Trophoblast cell (in vitro differentiated cells and primary cell): ENCODE results near the gene CCDC154.

Source experiments
- DNase-seq, 2 donors: peaks; one replicate each; pipeline ENCODE4 v3.0.0-alpha.2; 2016
- H2AFZ ChIP-seq: 2 replicates; pipeline ENCODE4 v1.6.1; 2013; ENCODE audit warnings: low read length, moderate library complexity, mild to moderate bottlenecking; ENCODE audit not compliant: insufficient read depth, poor library complexity
- H2AK5ac ChIP-seq: 2 replicates; pipeline ENCODE4 v1.6.1; 2013; ENCODE audit warnings: mild to moderate bottlenecking, low read length
- H2BK120ac ChIP-seq: 2 replicates; pipeline ENCODE4 v1.6.1; 2013; ENCODE audit warnings: low read length, mild to moderate bottlenecking, moderate library complexity; ENCODE audit not compliant: insufficient read depth, poor library complexity
- H2BK12ac ChIP-seq: 2 replicates; pipeline ENCODE4 v1.6.1; 2013; ENCODE audit warnings: mild to moderate bottlenecking, low read length, moderate library complexity
- H2BK5ac ChIP-seq: 2 replicates; pipeline ENCODE4 v1.6.1; 2013; ENCODE audit warnings: low read length, low read depth, moderate library complexity, mild to moderate bottlenecking; ENCODE audit not compliant: poor library complexity
- H3K14ac ChIP-seq: 2 replicates; pipeline ENCODE4 v1.6.1; 2013; ENCODE audit warnings: mild to moderate bottlenecking, low read length
- H3K18ac ChIP-seq: 2 replicates; pipeline ENCODE4 v1.6.1; 2013; ENCODE audit warnings: mild to moderate bottlenecking, low read length
- H3K23ac ChIP-seq: 2 replicates; pipeline ENCODE4 v1.6.1; 2013; ENCODE audit warnings: low read length
- H3K27ac ChIP-seq: 2 replicates; pipeline ENCODE4 v1.5.1; 2013; ENCODE audit warnings: low read depth, mild to moderate bottlenecking, inconsistent platforms, low read length, moderate library complexity
- H3K27me3 ChIP-seq: 2 replicates; pipeline ENCODE4 v1.6.1; 2013; ENCODE audit warnings: inconsistent platforms, mild to moderate bottlenecking, low read length, moderate library complexity; ENCODE audit not compliant: insufficient read depth
- H3K36me3 ChIP-seq, 2 experiments: 1 replicate in 1 of 2; 2 replicates in 1 of 2; pipeline ENCODE4 v1.6.1; 2013; ENCODE audit warnings: low read length in 2 of 2, mild to moderate bottlenecking in 2 of 2, moderate library complexity in 1 of 2; ENCODE audit not compliant: insufficient read depth in 2 of 2, control insufficient read depth in 1 of 2
- H3K4ac ChIP-seq: 2 replicates; pipeline ENCODE4 v1.6.1; 2013; ENCODE audit warnings: low read depth, mild to moderate bottlenecking, low read length, moderate library complexity
- H3K4me1 ChIP-seq, 2 experiments: 1 replicate in 1 of 2; 2 replicates in 1 of 2; pipeline ENCODE4 v1.6.1; 2013; ENCODE audit warnings: low read length in 2 of 2, mild to moderate bottlenecking in 2 of 2, moderate library complexity in 1 of 2; ENCODE audit not compliant: insufficient read depth in 2 of 2, control insufficient read depth in 1 of 2
- H3K4me2 ChIP-seq: 2 replicates; pipeline ENCODE4 v1.6.1; 2013; ENCODE audit warnings: inconsistent platforms, mild to moderate bottlenecking, low read length, moderate library complexity
- H3K4me3 ChIP-seq: 2 replicates; pipeline ENCODE4 v1.5.1; 2013; ENCODE audit warnings: mild to moderate bottlenecking, low read depth, low read length, inconsistent platforms
- H3K79me1 ChIP-seq: one replicate; pipeline ENCODE4 v1.6.1; 2013; ENCODE audit warnings: low read length
- H3K79me2 ChIP-seq: 2 replicates; pipeline ENCODE4 v1.6.1; 2013; ENCODE audit warnings: low read length, mild to moderate bottlenecking; ENCODE audit not compliant: control insufficient read depth, insufficient read depth, poor library complexity
- H3K9ac ChIP-seq: 2 replicates; pipeline ENCODE4 v1.6.1; 2013; ENCODE audit warnings: mild to moderate bottlenecking, low read length
- H3K9me3 ChIP-seq: 2 replicates; pipeline ENCODE4 v1.6.1; 2013; ENCODE audit warnings: low read depth, mild to moderate bottlenecking, control low read depth, inconsistent platforms, low read length; ENCODE audit not compliant: insufficient read depth
- H4K12ac ChIP-seq: 2 replicates; pipeline ENCODE4 v1.6.1; 2013; ENCODE audit warnings: low read depth, mild to moderate bottlenecking, low read length, moderate library complexity
- H4K8ac ChIP-seq: 2 replicates; pipeline ENCODE4 v1.6.1; 2013; ENCODE audit warnings: low read depth, mild to moderate bottlenecking, low read length, moderate library complexity
- H4K91ac ChIP-seq: one replicate; pipeline ENCODE4 v1.6.1; 2013; ENCODE audit warnings: low read depth, mild to moderate bottlenecking, low read length, moderate library complexity
- WGBS: extraction: QIAGEN DNeasy Blood & Tissue Kit; methylation state at CpG from one replicate; pipeline ENCODE4 v1.1.7; 2013; ENCODE audit warnings: missing lambda C conversion rate; ENCODE audit not compliant: insufficient read length, insufficient coverage; ENCODE audit errors: extremely low coverage; 5-methylcytosine and 5-hydroxymethylcytosine counted together

Gene CCDC154

GRCh38 chr16:1413684-1414531 lies 30.4 kb downstream of the CCDC154 start:
- Histone ChIP-seq H2AK5ac (peak overlapping the region; percentile 4), H3K79me1 (peaks cover 8% of the 10 kb centered on the region), H2AFZ (peak overlapping the region; percentile 91), H3K9ac (peak overlapping the region; percentile 5), H3K4me3 (peak overlapping the region; percentile 95), H3K23ac (no peak overlapping the region), H3K18ac (peak overlapping the region; percentile 79), H3K9me3 (no peaks in the 10 kb centered on the region), H3K14ac (peak overlapping the region; percentile 34), H2BK5ac (peak overlapping the region; percentile 27), H3K36me3 (peaks cover 5% of the 10 kb centered on the region in 2 experiments), H4K8ac (peak overlapping the region; percentile 82), H3K27ac (no peak overlapping the region), H3K27me3 (no peaks in the 10 kb centered on the region), H3K4me1 (peaks cover 0 to 2% of the 10 kb centered on the region in 2 experiments), H2BK120ac (peak overlapping the region; percentile 70), H2BK12ac (no peak overlapping the region), H3K79me2 (peaks cover 5% of the 10 kb centered on the region), H3K4me2 (peak overlapping the region; percentile 97), H4K12ac (peak overlapping the region; percentile 24), H3K4ac (peak overlapping the region; percentile 80), H4K91ac (peak overlapping the region; percentile 12)
- no CpG with 5 or more reads among the region's 85 CpGs for WGBS
- peak; percentile 19 to 51 for DNase-seq

- Histone ChIP-seq H3K27ac (no peak overlapping the region), H3K27me3 (no peaks in the 10 kb centered on the region), H3K4ac (no peak overlapping the region), H4K12ac (no peak overlapping the region), H3K79me2 (peaks cover 5% of the 10 kb centered on the region), H3K9ac (peak overlapping the region; percentile 49), H3K4me2 (no peak overlapping the region), H2AFZ (no peak overlapping the region), H4K8ac (no peak overlapping the region), H2BK12ac (no peak overlapping the region), H3K23ac (no peak overlapping the region), H2BK5ac (no peak overlapping the region), H3K4me3 (no peak overlapping the region), H2AK5ac (no peak overlapping the region), H3K9me3 (no peaks in the 10 kb centered on the region), H3K36me3 (peaks cover 2% of the 10 kb centered on the region in 2 experiments), H3K4me1 (peaks cover 3 to 5% of the 10 kb centered on the region in 2 experiments), H2BK120ac (no peak overlapping the region), H3K18ac (no peak overlapping the region), H3K79me1 (peaks cover 10% of the 10 kb centered on the region), H3K14ac (no peak overlapping the region), H4K91ac (no peak overlapping the region)
- no peak for DNase-seq
- WGBS = no CpG with 5 or more reads among the region's 2 CpGs
Observed at GRCh38 chr16:1412847-1413246, 31.5 kb downstream of the CCDC154 start.

- DNase-seq = peak; percentile 78 to 92
- peak overlapping the region; percentile 81 for H3K9ac ChIP-seq
- H2BK120ac ChIP-seq = peak overlapping the region; percentile 11
- H4K12ac ChIP-seq = no peak overlapping the region
- peak overlapping the region; percentile 92 for H3K4me3 ChIP-seq
- peaks cover 3% of the 10 kb centered on the region for H3K79me1 ChIP-seq
- no peaks in the 10 kb centered on the region for H3K9me3 ChIP-seq
- H3K4me2 ChIP-seq = peak overlapping the region; percentile 99
- H3K18ac ChIP-seq = peak overlapping the region; percentile 63
- H3K23ac ChIP-seq = no peak overlapping the region
- peak overlapping the region; percentile 97 for H2AFZ ChIP-seq
- peaks cover 3% of the 10 kb centered on the region in 2 experiments for H3K4me1 ChIP-seq
- H3K4ac ChIP-seq = peak overlapping the region; percentile 59
- H3K27ac ChIP-seq = no peak overlapping the region
- no CpG with 5 or more reads among the region's 42 CpGs for WGBS
- H3K27me3 ChIP-seq = no peaks in the 10 kb centered on the region
- H2AK5ac ChIP-seq = no peak overlapping the region
- H2BK12ac ChIP-seq = no peak overlapping the region
- no peak overlapping the region for H2BK5ac ChIP-seq
- peaks cover 3 to 5% of the 10 kb centered on the region in 2 experiments for H3K36me3 ChIP-seq
- peak overlapping the region; percentile 93 for H4K8ac ChIP-seq
- H3K79me2 ChIP-seq = no peaks in the 10 kb centered on the region
- peak overlapping the region; percentile 60 for H4K91ac ChIP-seq
- H3K14ac ChIP-seq = peak overlapping the region; percentile 64
Observed at GRCh38 chr16:1408171-1408837, 36.1 kb downstream of the CCDC154 start.

- no peak overlapping the region for H2AK5ac ChIP-seq
- no peak overlapping the region for H3K23ac ChIP-seq
- H4K91ac ChIP-seq = no peak overlapping the region
- no CpG with 5 or more reads among the region's 11 CpGs for WGBS
- H4K8ac ChIP-seq = no peak overlapping the region
- H3K9me3 ChIP-seq = no peaks in the 10 kb centered on the region
- no peak overlapping the region for H3K18ac ChIP-seq
- no peak overlapping the region for H3K27ac ChIP-seq
- no peak overlapping the region for H2AFZ ChIP-seq
- peaks cover 3% of the 10 kb centered on the region for H3K79me1 ChIP-seq
- no peak for DNase-seq
- no peak overlapping the region for H2BK12ac ChIP-seq
- H3K4ac ChIP-seq = no peak overlapping the region
- peaks cover 3 to 10% of the 10 kb centered on the region in 2 experiments for H3K36me3 ChIP-seq
- H3K4me2 ChIP-seq = peak overlapping the region; percentile 99
- H3K4me1 ChIP-seq = peaks cover 3% of the 10 kb centered on the region in 2 experiments
- no peak overlapping the region for H2BK5ac ChIP-seq
- H3K9ac ChIP-seq = no peak overlapping the region
- no peak overlapping the region for H3K4me3 ChIP-seq
- H4K12ac ChIP-seq = peak overlapping the region; percentile 24
- H3K27me3 ChIP-seq = no peaks in the 10 kb centered on the region
- H2BK120ac ChIP-seq = no peak overlapping the region
- no peak overlapping the region for H3K14ac ChIP-seq
- no peaks in the 10 kb centered on the region for H3K79me2 ChIP-seq
Observed at GRCh38 chr16:1407753-1408152, 36.6 kb downstream of the CCDC154 start.
